Measurements from ENCODE around the gene NTN4.

GRCh38 chr12:95646781-95647190 lies 143.8 kb downstream of the NTN4 start:
- no peak for TF ChIP-seq POLR2A (IDR thresholded peaks at IDR 0.05)
- TF ChIP-seq EP300 (IDR thresholded peaks at IDR 0.05): no peak
- TF ChIP-seq CTCF (IDR thresholded peaks at IDR 0.05): no peak
